Endodermal cell (in vitro differentiated cells): ENCODE measurements around the gene COL4A2. TPM values are rescaled to one million over a fixed set of nuclear protein-coding genes. Genes with fewer than 3 reads are reported as not detected.

Experiments
- DNase-seq: peaks from one replicate; pipeline ENCODE4 v3.0.0-alpha.2; 2017
- H3K27ac ChIP-seq: 2 replicates; pipeline ENCODE4 v1.5.1; 2013; ENCODE audit warnings: mild to moderate bottlenecking, low read depth, low read length, moderate library complexity
- H3K27me3 ChIP-seq: 2 replicates; pipeline ENCODE4 v1.6.1; 2013; ENCODE audit warnings: mild to moderate bottlenecking, low read length, moderate library complexity; ENCODE audit not compliant: insufficient read depth, control insufficient read depth, poor library complexity, severe bottlenecking
- H3K36me3 ChIP-seq: 2 replicates; pipeline ENCODE4 v1.7.0; 2013; ENCODE audit warnings: mild to moderate bottlenecking, low read length, moderate library complexity; ENCODE audit not compliant: control insufficient read depth, insufficient read depth
- H3K4me1 ChIP-seq: one replicate; pipeline ENCODE4 v1.7.0; 2013; ENCODE audit warnings: low read length; ENCODE audit not compliant: control insufficient read depth, insufficient read depth
- H3K4me3 ChIP-seq: 2 replicates; pipeline ENCODE4 v1.5.1; 2013; ENCODE audit warnings: mild to moderate bottlenecking, low read length, moderate library complexity
- H3K9ac ChIP-seq: 2 replicates; pipeline ENCODE4 v1.6.1; 2013; ENCODE audit warnings: mild to moderate bottlenecking, low read length, moderate library complexity; ENCODE audit not compliant: poor library complexity, severe bottlenecking; ENCODE audit errors: extremely low read depth
- H3K9me3 ChIP-seq: 2 replicates; pipeline ENCODE4 v1.6.1; 2013; ENCODE audit warnings: mild to moderate bottlenecking, low read length, moderate library complexity; ENCODE audit not compliant: control insufficient read depth
- H3K27ac Mint-ChIP-seq: 2 replicates; pipeline ENCODE4 v1.8.0; 2020; ENCODE audit warnings: mixed read lengths
- H3K27me3 Mint-ChIP-seq: 2 replicates; pipeline ENCODE4 v1.8.0; 2021; ENCODE audit warnings: mild to moderate bottlenecking, mixed read lengths; ENCODE audit not compliant: insufficient read depth
- H3K36me3 Mint-ChIP-seq: 2 replicates; pipeline ENCODE4 v1.8.0; 2020; ENCODE audit warnings: low read depth, mixed read lengths
- H3K4me1 Mint-ChIP-seq: 2 replicates; pipeline ENCODE4 v1.8.0; 2020; ENCODE audit warnings: mixed read lengths
- H3K4me3 Mint-ChIP-seq: 2 replicates; pipeline ENCODE4 v1.8.0; 2020; ENCODE audit warnings: mild to moderate bottlenecking, moderate library complexity, mixed read lengths
- H3K9me3 Mint-ChIP-seq: 2 replicates; pipeline ENCODE4 v1.8.0; 2020; ENCODE audit warnings: mild to moderate bottlenecking, mixed read lengths
- CTCF ChIP-seq: fragments of 200-600 bp; sonication (generic); conservative IDR thresholded peaks from 2 replicates; pipeline ENCODE4 v1.5.0; 2021; ENCODE audit warnings: antibody characterized with exemption, mild to moderate bottlenecking
- WGBS, 2 experiments: methylation state at CpG; one replicate each; pipeline versions ENCODE4 v1.1.5 to v1.1.7; 2013; ENCODE audit warnings: missing lambda C conversion rate in 2 of 2, mixed read lengths in 1 of 2; ENCODE audit not compliant: insufficient coverage in 1 of 2, insufficient read length in 1 of 2; 5-methylcytosine and 5-hydroxymethylcytosine counted together
- total RNA-seq, 2 donors: library from RNA; stranded (reverse); fragmentation: NEBNext Ultra II Directional in 1 of 2; extraction: Animal tissue kit (Norgen Biotek cat#: 25700) in 1 of 2; gene quantifications; 2 replicates in 1 of 2; 3 replicates in 1 of 2; pipeline ENCODE4 v1.2.1, GENCODE V29; 2021

Gene COL4A2
- total RNA-seq, 2 donors from 2014 or later, result 388 to 398 TPM

GRCh38 chr13:110435331-110435730 is 128.2 kb downstream of the COL4A2 start:
- Histone ChIP-seq H3K36me3 (peaks cover 99% of the 10 kb centered on the region), H3K4me3 (no peak overlapping the region), H3K27me3 (no peaks in the 10 kb centered on the region), H3K9ac (no peak overlapping the region), H3K27ac (no peak overlapping the region), H3K9me3 (no peaks in the 10 kb centered on the region), H3K4me1 (no peaks in the 10 kb centered on the region)
- no peak overlapping the region for H3K4me3 Mint-ChIP-seq
- H3K4me1 Mint-ChIP-seq, result no peaks in the 10 kb centered on the region
- H3K27me3 Mint-ChIP-seq, result no peaks in the 10 kb centered on the region
- no peaks in the 10 kb centered on the region for H3K9me3 Mint-ChIP-seq
- H3K36me3 Mint-ChIP-seq, result peaks cover 88% of the 10 kb centered on the region
- WGBS, 2 experiments, result 90 to 91% methylated on average over 4 to 5 of the region's 5 CpGs
- H3K27ac Mint-ChIP-seq, result no peak overlapping the region
- no peak for DNase-seq
- no peak for TF ChIP-seq CTCF

DNA sequence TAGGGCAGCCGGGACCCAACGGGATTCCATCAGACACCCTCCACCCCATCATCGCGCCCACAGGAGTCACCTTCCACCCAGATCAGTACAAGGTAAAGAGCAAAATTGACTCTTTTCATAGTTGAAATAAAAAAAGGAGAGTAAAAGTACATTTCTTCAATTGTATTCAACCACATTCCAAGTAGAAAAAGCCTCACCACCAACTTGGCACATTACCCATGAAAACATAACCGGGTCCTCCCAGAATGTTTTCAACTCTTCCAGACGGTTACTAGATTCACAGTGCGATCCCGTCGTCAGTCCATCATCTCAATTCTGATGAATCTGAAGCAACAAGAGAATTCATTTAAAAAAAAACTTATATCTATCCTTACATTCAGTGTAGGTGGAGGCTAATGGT is 129.2 kb downstream of the COL4A2 start:
- H3K36me3 Mint-ChIP-seq, result peaks cover 87% of the 10 kb centered on the region
- H3K27ac Mint-ChIP-seq, result peak overlapping the region; percentile 18
- Histone ChIP-seq H3K9ac (no peak overlapping the region), H3K4me1 (no peaks in the 10 kb centered on the region), H3K36me3 (peaks cover 98% of the 10 kb centered on the region), H3K27me3 (no peaks in the 10 kb centered on the region), H3K4me3 (no peak overlapping the region), H3K27ac (no peak overlapping the region), H3K9me3 (no peaks in the 10 kb centered on the region)
- H3K27me3 Mint-ChIP-seq, result no peaks in the 10 kb centered on the region
- H3K4me1 Mint-ChIP-seq, result no peaks in the 10 kb centered on the region
- no peak for TF ChIP-seq CTCF
- WGBS, 2 experiments, result 96 to 100% methylated on average over 6 to 9 of the region's 9 CpGs
- H3K4me3 Mint-ChIP-seq, result no peak overlapping the region
- H3K9me3 Mint-ChIP-seq, result no peaks in the 10 kb centered on the region
- no peak for DNase-seq

- Histone ChIP-seq H3K4me3 (no peak overlapping the region), H3K9ac (no peak overlapping the region), H3K9me3 (no peaks in the 10 kb centered on the region), H3K4me1 (no peaks in the 10 kb centered on the region), H3K36me3 (peaks cover 95% of the 10 kb centered on the region), H3K27ac (no peak overlapping the region), H3K27me3 (no peaks in the 10 kb centered on the region)
- peaks cover 87% of the 10 kb centered on the region for H3K36me3 Mint-ChIP-seq
- no peak for DNase-seq
- H3K4me1 Mint-ChIP-seq, result no peaks in the 10 kb centered on the region
- no peaks in the 10 kb centered on the region for H3K27me3 Mint-ChIP-seq
- H3K9me3 Mint-ChIP-seq, result no peaks in the 10 kb centered on the region
- 96 to 98% methylated on average over 13 to 16 of the region's 16 CpGs for WGBS, 2 experiments
- no peak for TF ChIP-seq CTCF
- H3K27ac Mint-ChIP-seq, result no peak overlapping the region
- no peak overlapping the region for H3K4me3 Mint-ChIP-seq
Observed at GRCh38 chr13:110436786-110437370, 129.8 kb downstream of the COL4A2 start.
